Astrocyte of the cerebellum (primary cell): ENCODE results near the gene MN1.

Experiments used
- DNase-seq: peaks from one replicate; pipeline ENCODE4 v3.0.0-alpha.2; 2011; ENCODE audit warnings: low read depth
- H3K4me3 ChIP-seq: 2 replicates; pipeline ENCODE4 v1.5.1; 2011; ENCODE audit warnings: mild to moderate bottlenecking, low read depth, low read length, moderate library complexity
- in situ Hi-C: cut with HindIII; loops from 2 replicates; pipeline ENCODE4 v1.10.0; 2017; ENCODE audit warnings: low sequenced_read_pairs
- TF ChIP-seq, protein P1 (sequence below): IDR thresholded peaks from 2 replicates; pipeline ENCODE4 v1.5.1; 2012; ENCODE audit warnings: low read length, low read depth, moderate library complexity, mild to moderate bottlenecking; ENCODE audit errors: missing control alignments

Gene MN1

DNA sequence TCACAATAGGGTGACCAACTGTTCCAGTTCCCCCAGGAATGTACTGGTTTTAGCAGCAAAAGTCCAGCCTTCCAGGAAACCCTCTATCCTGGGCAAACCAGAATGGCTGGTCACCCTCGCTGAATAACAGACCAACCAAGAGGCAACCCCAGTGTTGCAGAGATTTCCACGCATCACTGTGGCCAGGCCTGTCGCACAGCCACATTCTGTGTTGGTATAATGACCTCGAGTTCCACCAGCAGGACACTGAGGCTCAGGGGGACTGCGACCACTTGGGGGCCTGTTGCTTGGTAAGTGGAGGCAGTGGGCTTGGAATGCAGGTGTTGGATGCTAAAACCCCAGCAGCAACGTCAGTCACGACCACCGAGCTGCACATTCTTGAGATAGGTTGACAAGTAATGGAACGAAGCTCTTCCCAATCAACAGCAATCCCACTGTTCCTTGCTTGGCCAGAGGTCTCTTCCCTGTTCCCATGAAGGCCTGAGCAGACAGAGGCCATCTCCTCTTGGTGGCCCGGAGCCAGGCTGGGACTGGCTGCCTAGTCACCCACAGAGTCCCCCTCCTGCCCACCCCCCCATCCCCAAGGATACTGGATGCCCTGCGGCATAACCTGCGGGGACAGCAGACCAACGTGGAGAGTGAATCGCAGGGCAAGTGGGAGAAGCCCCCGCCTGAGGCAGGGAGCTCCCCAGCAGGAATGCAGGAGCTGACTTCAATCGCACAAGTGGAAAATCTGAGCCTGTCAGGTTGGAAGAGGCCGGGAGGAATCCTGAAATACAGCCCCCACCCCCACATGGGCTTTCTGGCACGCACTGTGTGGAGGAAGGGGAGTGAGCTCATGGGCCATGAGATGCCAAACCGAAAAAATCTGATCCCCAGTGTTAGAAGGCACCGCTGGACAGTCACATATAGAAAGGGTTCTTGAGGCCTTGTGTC lies 43.4 kb upstream of the MN1 start:
- DNase-seq: no peak
- in situ Hi-C loops: no loop called here
- TF ChIP-seq, protein P1, sequence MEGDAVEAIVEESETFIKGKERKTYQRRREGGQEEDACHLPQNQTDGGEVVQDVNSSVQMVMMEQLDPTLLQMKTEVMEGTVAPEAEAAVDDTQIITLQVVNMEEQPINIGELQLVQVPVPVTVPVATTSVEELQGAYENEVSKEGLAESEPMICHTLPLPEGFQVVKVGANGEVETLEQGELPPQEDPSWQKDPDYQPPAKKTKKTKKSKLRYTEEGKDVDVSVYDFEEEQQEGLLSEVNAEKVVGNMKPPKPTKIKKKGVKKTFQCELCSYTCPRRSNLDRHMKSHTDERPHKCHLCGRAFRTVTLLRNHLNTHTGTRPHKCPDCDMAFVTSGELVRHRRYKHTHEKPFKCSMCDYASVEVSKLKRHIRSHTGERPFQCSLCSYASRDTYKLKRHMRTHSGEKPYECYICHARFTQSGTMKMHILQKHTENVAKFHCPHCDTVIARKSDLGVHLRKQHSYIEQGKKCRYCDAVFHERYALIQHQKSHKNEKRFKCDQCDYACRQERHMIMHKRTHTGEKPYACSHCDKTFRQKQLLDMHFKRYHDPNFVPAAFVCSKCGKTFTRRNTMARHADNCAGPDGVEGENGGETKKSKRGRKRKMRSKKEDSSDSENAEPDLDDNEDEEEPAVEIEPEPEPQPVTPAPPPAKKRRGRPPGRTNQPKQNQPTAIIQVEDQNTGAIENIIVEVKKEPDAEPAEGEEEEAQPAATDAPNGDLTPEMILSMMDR: no peak

GRCh38 chr22:27844256-27844655 lies 42.7 kb upstream of the MN1 start:
- no peak overlapping the region for H3K4me3 ChIP-seq
- DNase-seq: no peak
- in situ Hi-C loops: no loop called here
- TF ChIP-seq, protein P1: no peak

More for the DNA sequence above, 43.4 kb upstream of the MN1 start:
- H3K4me3 ChIP-seq: no peak overlapping the region

DNA sequence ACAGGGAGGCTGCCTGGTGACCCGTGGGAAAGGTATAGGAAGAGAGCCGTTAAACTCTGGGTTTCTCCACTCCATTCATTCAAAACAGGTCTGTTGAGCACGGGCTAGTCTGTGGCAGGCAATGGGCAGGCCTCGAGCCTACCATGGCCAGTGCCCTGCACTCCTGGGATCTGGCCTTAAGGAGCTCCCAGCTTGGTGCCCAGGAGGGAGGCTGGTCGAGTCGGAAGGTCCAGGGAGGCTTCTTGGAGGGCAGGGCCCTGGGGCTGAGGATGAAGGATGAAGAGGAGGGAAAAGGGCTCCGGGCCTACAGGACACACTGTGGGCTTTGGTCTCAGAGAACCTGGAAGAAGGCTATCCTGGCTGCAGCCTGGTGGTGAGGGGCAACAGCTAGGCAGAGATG lies 41.9 kb upstream of the MN1 start:
- in situ Hi-C loops: no loop called here
- DNase-seq: no peak
- no peak overlapping the region for H3K4me3 ChIP-seq
- TF ChIP-seq, protein P1: no peak

DNA sequence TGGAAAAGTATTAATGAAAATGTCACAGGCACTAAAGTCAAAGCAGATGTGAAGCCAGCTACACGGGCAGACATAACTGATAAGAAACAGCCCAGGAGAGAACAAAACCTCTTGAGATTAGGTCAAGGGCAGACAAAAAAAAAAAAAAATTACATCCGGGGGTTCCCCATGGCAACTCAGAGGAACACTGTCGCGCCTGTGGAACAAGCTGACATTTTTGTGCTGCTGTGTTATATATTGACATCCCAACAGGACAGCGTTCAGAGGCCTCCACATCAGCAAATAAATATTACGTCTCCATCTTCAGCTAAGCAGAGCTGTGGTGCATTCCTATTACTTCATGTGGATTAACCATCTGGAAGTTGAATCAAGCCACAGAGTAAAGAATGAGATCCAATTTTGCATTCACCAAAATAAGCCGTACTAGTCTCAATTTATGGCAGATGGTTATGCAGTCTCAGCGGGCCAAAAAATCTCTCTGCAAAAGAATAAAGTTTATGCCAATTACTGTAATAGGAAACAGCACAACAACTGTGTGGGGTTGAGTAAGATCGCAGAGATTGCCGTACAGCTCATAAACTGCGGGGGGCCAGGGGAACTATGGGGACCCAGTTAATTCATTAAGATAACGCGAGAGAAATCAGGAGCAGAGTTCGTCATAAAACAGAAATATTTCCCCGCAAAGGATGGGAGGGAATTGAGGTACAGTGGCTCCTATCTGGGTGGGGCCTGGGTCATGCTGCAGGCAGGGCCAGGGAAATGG lies 41.3 kb upstream of the MN1 start:
- no peak for DNase-seq
- TF ChIP-seq, protein P1: no peak
- no peak overlapping the region for H3K4me3 ChIP-seq
- in situ Hi-C loops: no loop called here

DNA sequence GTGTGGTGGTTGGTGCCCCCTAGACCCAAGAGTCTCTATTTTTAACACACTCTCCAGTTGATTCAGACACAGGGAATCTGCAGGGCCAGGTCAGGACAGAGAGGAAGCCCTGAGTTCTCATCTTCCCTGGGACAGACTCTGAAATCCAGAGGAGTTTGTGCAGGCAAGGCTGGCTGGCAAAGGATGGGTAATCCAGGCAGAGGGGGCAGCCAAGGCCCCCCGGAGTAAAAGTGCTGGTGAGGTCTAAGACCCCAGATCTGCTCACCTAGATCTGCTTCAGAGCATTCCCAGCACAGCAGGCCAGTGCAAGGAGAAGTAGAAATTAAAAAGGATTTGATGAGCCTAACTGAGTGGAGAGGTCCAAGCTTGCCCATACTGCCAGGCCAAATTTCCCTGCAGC lies 40.6 kb upstream of the MN1 start:
- no peak for DNase-seq
- in situ Hi-C loops: no loop called here
- no peak overlapping the region for H3K4me3 ChIP-seq
- TF ChIP-seq, protein P1: no peak

GRCh38 chr22:27840436-27840835 lies 38.9 kb upstream of the MN1 start:
- no peak for DNase-seq
- in situ Hi-C loops: no loop called here
- TF ChIP-seq, protein P1: no peak
- H3K4me3 ChIP-seq: no peak overlapping the region
